ENCODE measurements around the gene NLRP6. TPM values are rescaled to one million over a fixed set of nuclear protein-coding genes. Genes with fewer than 3 reads are reported as not detected.

The NLRP6 gene
- total RNA-seq, 1 experiment from 2014 or later: not detected

- Histone ChIP-seq H3K9me2 (ENCODE audit: insufficient read depth) (no peaks in the 10 kb centered on the region), H3K79me2 (ENCODE audit: low read depth) (no peaks in the 10 kb centered on the region), H3K4me2 (no peak overlapping the region), H3K4me3 (no peak overlapping the region), H3K9me3 (ENCODE audit: insufficient read depth, low read depth) (no peaks in the 10 kb centered on the region), H3K27ac (no peak overlapping the region), H3F3A (ENCODE audit: insufficient read depth, low read depth) (no peaks in the 10 kb centered on the region), H4K20me1 (ENCODE audit: insufficient read depth) (no peaks in the 10 kb centered on the region), H3K36me3 (ENCODE audit: low read depth) (no peaks in the 10 kb centered on the region), H3K27me3 (ENCODE audit: insufficient read depth, low read depth) (0 out of 2 replicates have a peak, but pooled peaks cover 3% of the 10 kb centered on the region), H3K4me1 (replicated peaks; ENCODE audit: insufficient read depth) (no peaks in the 10 kb centered on the region), H2AFZ (no peak overlapping the region)
- ChIA-PET POLR2A (ENCODE audit: unreplicated experiment) (no interaction called here), CTCF (no interaction called here)
- TF ChIP-seq CTCF (conservative IDR thresholded peaks at IDR 0.05) (no peak), EZH2 (IDR thresholded peaks at IDR 0.05; ENCODE audit: low read depth) (no peak)
- no TSS peak for BruUV-seq (replicated peaks)
- intact Hi-C loops (cut with micrococcal nuclease; ENCODE audit: unreplicated experiment): no loop called here
- DNase-seq: no peak
Measured at GRCh38 chr11:330694-331357, 52.6 kb downstream of the NLRP6 start.

- POLR2A ChIA-PET (ENCODE audit: unreplicated experiment): no interaction called here
- no peak for DNase-seq
Measured at GRCh38 chr11:331358-332060, 53.3 kb downstream of the NLRP6 start.

More at GRCh38 chr11:331358-332060, 53.3 kb downstream of the NLRP6 start:
- Histone ChIP-seq H3K9me2 (ENCODE audit: insufficient read depth) (no peaks in the 10 kb centered on the region), H3F3A (ENCODE audit: insufficient read depth, low read depth) (no peaks in the 10 kb centered on the region), H4K20me1 (ENCODE audit: insufficient read depth) (no peaks in the 10 kb centered on the region), H3K9me3 (ENCODE audit: insufficient read depth, low read depth) (no peaks in the 10 kb centered on the region), H3K36me3 (ENCODE audit: low read depth) (no peaks in the 10 kb centered on the region), H3K79me2 (ENCODE audit: low read depth) (no peaks in the 10 kb centered on the region), H3K4me2 (no peak overlapping the region), H3K4me1 (replicated peaks; ENCODE audit: insufficient read depth) (no peaks in the 10 kb centered on the region), H3K27me3 (ENCODE audit: insufficient read depth, low read depth) (0 out of 2 replicates have a peak, but pooled peaks cover 3% of the 10 kb centered on the region), H2AFZ (no peak overlapping the region), H3K4me3 (no peak overlapping the region), H3K27ac (no peak overlapping the region)
- CTCF ChIA-PET: no interaction called here
- intact Hi-C loops (cut with micrococcal nuclease; ENCODE audit: unreplicated experiment): no loop called here
- no TSS peak for BruUV-seq (replicated peaks)
- TF ChIP-seq EZH2 (IDR thresholded peaks at IDR 0.05; ENCODE audit: low read depth) (no peak), CTCF (conservative IDR thresholded peaks at IDR 0.05) (no peak)

Data from PC-9 (cell line).